IPS-20b (cell line): Measurements from ENCODE around the gene MOSPD3.
A peak's percentile ranks its signal among the peaks of the same experiment; 100 is the strongest.

Experiments
- H3K27ac ChIP-seq: one replicate; pipeline ENCODE4 v1.5.1; 2013; ENCODE audit warnings: low read length
- H3K27me3 ChIP-seq: 2 replicates; pipeline ENCODE4 v1.6.1; 2013; ENCODE audit warnings: mild to moderate bottlenecking, low read length, inconsistent platforms; ENCODE audit not compliant: insufficient read depth
- H3K36me3 ChIP-seq: 2 replicates; pipeline ENCODE4 v1.6.1; 2013; ENCODE audit warnings: low read depth, mild to moderate bottlenecking, inconsistent platforms, low read length, moderate library complexity; ENCODE audit not compliant: insufficient read depth
- H3K4me1 ChIP-seq: 2 replicates; pipeline ENCODE4 v1.6.1; 2013; ENCODE audit warnings: mild to moderate bottlenecking, control low read depth, inconsistent platforms, low read length, moderate library complexity; ENCODE audit not compliant: insufficient read depth
- H3K4me3 ChIP-seq: 2 replicates; pipeline ENCODE4 v1.5.1; 2013; ENCODE audit warnings: mild to moderate bottlenecking, low read length, inconsistent platforms
- H3K9ac ChIP-seq: 2 replicates; pipeline ENCODE4 v1.6.1; 2013; ENCODE audit warnings: low read depth, mild to moderate bottlenecking, inconsistent platforms, low read length, moderate library complexity
- H3K9me3 ChIP-seq: 2 replicates; pipeline ENCODE4 v1.6.1; 2013; ENCODE audit warnings: mild to moderate bottlenecking, low read depth, low read length, inconsistent platforms; ENCODE audit not compliant: insufficient read depth

MOSPD3 gene

GRCh38 chr7:100577507-100577906 lies 34.8 kb upstream of the MOSPD3 start:
- H3K27me3 ChIP-seq: no peaks in the 10 kb centered on the region
- H3K4me1 ChIP-seq: no peaks in the 10 kb centered on the region
- no peak overlapping the region for H3K27ac ChIP-seq
- no peak overlapping the region for H3K4me3 ChIP-seq
- H3K9me3 ChIP-seq: no peaks in the 10 kb centered on the region
- H3K9ac ChIP-seq: no peak overlapping the region
- peaks cover 56% of the 10 kb centered on the region for H3K36me3 ChIP-seq

- H3K4me1 ChIP-seq: 0 out of 2 replicates have a peak, but pooled peaks cover 2% of the 10 kb centered on the region
- no peak overlapping the region for H3K4me3 ChIP-seq
- H3K9ac ChIP-seq: no peak overlapping the region
- no peak overlapping the region for H3K27ac ChIP-seq
- H3K27me3 ChIP-seq: no peaks in the 10 kb centered on the region
- H3K9me3 ChIP-seq: no peaks in the 10 kb centered on the region
- peaks cover 57% of the 10 kb centered on the region for H3K36me3 ChIP-seq
Measured at GRCh38 chr7:100578246-100579183, 33.8 kb upstream of the MOSPD3 start.

GRCh38 chr7:100580466-100581283 lies 31.7 kb upstream of the MOSPD3 start:
- Histone ChIP-seq H3K27ac (no peak overlapping the region), H3K36me3 (peaks cover 49% of the 10 kb centered on the region), H3K4me3 (no peak overlapping the region), H3K4me1 (peaks cover 11% of the 10 kb centered on the region; the same call in 1 of the 2 replicates), H3K9me3 (no peaks in the 10 kb centered on the region), H3K9ac (no peak overlapping the region), H3K27me3 (no peaks in the 10 kb centered on the region)

DNA sequence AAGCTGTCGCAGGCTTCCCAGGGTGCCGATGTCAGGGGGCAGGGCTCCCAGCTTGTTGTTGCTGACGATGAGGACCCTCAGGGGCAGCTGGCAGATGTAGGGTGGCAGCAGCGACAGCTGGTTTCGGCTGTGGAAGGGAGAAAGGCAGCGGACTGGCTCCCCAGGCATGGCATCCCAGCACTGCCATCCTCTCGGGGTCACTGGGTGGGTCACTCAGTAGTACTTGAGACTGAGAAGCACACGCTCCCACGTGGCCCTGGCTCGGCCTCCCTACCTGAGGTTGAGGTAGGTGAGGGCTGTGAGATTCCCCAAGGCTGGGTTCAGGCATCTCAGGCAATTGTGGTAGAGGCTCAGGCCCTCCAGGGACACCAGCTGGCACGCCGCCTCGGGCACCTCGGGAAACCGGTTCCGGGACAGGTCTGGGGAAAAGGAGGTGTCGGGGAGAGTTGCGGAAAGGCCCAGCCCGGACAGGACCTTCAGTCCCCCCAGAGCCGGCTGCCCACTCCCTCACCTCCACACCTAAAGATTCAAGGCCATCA lies 30.2 kb upstream of the MOSPD3 start:
- H3K9ac ChIP-seq: no peak overlapping the region
- H3K4me3 ChIP-seq: no peak overlapping the region
- peaks cover 40% of the 10 kb centered on the region for H3K36me3 ChIP-seq
- H3K27me3 ChIP-seq: no peaks in the 10 kb centered on the region
- no peaks in the 10 kb centered on the region for H3K9me3 ChIP-seq
- peaks cover 11% of the 10 kb centered on the region; the same call in 1 of the 2 replicates for H3K4me1 ChIP-seq
- no peak overlapping the region for H3K27ac ChIP-seq

- H3K9ac ChIP-seq: no peak overlapping the region
- H3K9me3 ChIP-seq: no peaks in the 10 kb centered on the region
- no peak overlapping the region for H3K27ac ChIP-seq
- H3K27me3 ChIP-seq: no peaks in the 10 kb centered on the region
- peaks cover 40% of the 10 kb centered on the region for H3K36me3 ChIP-seq
- H3K4me3 ChIP-seq: no peak overlapping the region
- peaks cover 11% of the 10 kb centered on the region; the same call in 1 of the 2 replicates for H3K4me1 ChIP-seq
Measured at GRCh38 chr7:100582650-100583049, 29.7 kb upstream of the MOSPD3 start.

DNA sequence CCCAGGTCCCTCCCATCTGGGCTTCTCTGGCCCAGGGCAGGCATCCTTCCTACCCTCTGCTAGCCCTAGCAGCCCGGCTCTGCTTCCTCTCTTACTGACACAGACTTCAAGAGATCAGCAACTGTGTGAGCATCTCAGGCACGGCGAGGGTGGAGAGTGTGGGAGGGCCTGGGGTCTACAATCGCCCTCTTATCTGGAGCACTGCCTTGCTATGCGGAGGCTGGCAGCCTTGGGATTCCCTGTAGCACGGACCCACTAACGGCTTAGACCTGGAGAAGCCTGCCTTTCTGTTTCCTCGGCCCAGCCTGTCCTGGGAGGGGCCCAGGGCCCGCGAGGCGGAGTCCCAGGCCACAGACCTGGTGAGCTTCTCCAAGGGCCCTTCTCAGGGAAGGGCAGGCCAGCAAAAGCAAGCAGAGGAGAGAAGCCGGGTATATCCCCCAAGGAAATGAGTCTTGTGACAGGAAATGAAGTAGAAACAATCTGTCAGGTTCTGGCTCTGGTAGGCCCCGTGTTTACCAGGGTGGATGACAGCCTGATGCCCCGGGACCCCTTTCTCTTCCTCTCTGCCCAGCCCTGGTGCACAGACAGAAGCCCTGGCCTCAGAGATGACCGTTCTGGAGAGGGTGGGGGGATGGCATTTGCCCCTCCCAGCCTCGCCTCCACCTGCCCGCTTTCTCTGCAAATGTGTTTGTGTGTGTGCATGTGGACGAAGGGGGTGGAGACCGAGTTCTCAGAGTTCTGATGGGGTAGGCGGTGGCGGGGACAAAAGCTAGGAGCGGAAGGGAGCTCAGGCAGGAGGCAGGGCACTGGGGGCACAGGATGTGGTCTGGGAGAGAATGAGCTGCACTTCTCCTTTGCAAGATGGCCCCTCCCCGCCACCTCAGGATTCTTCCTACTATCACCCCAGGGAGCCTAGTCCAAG lies 28.9 kb upstream of the MOSPD3 start:
- H3K9ac ChIP-seq: peak overlapping the region; percentile 54; the same call in 1 of the 2 replicates
- no peak overlapping the region for H3K27ac ChIP-seq
- peaks cover 39% of the 10 kb centered on the region for H3K36me3 ChIP-seq
- no peaks in the 10 kb centered on the region for H3K9me3 ChIP-seq
- peak overlapping the region; percentile 13; the same call in 1 of the 2 replicates for H3K4me3 ChIP-seq
- H3K27me3 ChIP-seq: no peaks in the 10 kb centered on the region; the same call in 1 of the 2 replicates
- peaks cover 11% of the 10 kb centered on the region; the same call in 1 of the 2 replicates for H3K4me1 ChIP-seq

DNA sequence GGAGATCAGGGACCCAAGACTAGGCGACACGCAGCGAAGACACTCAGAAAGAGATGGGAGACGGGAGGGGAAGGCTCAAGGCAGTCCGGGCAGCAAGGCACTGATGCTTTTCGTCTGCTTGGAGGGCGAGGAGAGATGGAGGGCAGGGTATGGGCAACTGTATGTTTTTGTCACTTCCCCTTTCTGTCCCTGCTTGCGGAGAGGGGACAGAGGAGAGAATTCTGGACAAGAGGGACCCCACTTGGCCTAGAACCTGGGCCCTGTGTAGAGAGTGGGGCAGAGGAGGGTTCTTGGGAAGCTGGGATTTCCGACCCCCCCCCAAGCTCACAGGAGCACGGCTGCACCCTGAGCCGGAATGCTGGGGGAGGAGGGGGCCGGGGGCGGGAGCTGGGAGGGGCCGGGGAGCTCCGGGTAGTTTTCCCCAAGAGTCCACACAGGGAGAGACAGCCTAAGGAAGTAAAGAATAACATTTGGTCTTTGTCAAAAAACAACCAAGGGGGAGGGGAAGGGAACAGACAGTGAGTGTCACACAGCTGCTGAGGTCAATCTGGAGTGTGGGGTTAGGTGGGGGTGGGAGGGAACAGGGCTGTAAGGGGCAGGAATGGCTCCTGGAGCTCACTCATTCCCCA lies 28.2 kb upstream of the MOSPD3 start:
- H3K27me3 ChIP-seq: no peaks in the 10 kb centered on the region; the same call in 1 of the 2 replicates
- H3K9ac ChIP-seq: peak overlapping the region; percentile 88; the same call in 1 of the 2 replicates
- H3K36me3 ChIP-seq: peaks cover 33% of the 10 kb centered on the region
- no peak overlapping the region for H3K27ac ChIP-seq
- H3K4me1 ChIP-seq: peaks cover 11% of the 10 kb centered on the region; the same call in 1 of the 2 replicates
- peak overlapping the region; percentile 88 for H3K4me3 ChIP-seq
- H3K9me3 ChIP-seq: no peaks in the 10 kb centered on the region

DNA sequence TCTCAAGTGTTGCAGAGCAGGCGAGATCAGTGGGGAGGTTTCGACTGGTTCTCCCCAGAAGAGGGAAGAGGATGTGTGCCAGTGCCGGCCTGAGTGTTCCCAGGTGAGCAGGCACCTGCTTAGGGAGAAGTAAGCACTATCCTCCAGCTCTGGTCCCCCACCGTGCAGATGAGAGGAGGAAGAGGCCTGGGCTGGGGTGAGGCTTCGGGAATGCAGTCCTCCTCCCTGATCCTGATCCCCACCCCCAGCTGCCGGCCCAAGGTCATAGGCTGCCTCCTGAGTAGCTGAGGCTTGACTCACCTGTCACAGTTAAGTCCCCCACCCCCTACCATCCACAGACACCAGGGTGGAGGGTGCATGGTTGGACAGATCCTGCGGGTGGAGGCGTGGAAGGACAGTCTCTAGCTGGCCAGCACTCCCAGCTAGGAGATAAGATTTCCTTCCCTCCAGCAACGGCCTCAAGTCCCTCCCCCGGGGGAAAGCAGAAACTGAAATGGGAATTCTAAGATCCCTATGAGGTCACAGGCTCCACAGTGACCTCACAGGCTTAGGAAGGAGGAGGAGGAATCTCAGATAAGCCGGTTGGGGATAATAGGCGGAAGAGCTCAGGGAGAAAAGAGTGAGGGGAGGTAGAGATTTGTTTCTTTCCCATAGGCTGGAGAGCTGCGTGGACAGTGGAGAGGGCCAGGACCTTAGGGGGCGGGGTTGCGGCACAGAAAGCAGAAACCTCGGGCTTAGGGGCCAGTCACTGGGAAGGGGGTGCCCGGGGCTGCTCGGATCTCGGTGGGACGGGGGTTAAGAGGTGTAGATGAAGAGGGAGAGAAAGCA lies 27.4 kb upstream of the MOSPD3 start:
- peaks cover under 1% of the 10 kb centered on the region; the same call in 1 of the 2 replicates for H3K27me3 ChIP-seq
- H3K27ac ChIP-seq: no peak overlapping the region
- H3K4me1 ChIP-seq: peaks cover 11% of the 10 kb centered on the region; the same call in 1 of the 2 replicates
- H3K36me3 ChIP-seq: peaks cover 27% of the 10 kb centered on the region
- H3K9me3 ChIP-seq: no peaks in the 10 kb centered on the region
- peak overlapping the region; percentile 88 for H3K4me3 ChIP-seq
- H3K9ac ChIP-seq: peak overlapping the region; percentile 88; the same call in 1 of the 2 replicates

DNA sequence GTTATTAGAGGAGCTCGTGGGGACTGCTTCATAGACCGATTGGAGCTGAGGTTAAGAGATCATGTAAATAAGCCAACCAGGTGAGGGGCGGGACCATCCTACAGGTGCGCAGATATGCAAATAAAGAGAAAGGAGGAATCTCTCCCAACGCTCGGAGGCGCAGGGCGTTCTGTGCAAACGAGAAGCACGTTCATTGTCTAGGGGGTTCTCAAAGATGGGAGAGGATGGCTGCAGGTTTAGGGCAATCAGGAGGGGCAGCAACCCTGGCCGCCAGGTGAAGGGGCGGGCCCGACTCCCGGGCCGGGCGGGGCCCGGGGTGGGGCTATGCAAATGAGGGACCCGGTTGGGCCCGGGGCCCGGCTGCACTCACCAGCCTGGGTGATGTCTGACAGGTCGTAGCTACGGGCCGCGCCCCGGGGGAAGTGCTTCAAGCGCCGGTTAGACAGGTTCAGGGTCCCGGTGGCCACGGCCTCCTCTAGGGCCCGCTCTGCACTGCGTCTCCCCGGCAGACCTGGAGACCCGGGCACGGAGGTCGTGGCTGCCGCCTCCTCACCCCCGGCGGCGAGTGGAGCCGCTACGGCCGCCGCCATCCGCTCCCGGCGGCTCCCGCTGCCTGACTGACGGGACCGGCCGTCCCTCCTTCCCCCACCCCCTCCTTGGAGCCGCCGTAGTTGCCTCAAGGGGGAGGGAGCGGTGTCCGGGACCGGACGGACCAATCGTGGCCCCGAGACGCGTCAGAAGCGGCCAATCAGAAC lies 26.7 kb upstream of the MOSPD3 start, which contains the start of gene LRCH4:
Gene LRCH4 (minus strand): TSS at position 619 of the 755 bp plus-strand sequence. CDS start 29 bp downstream, at position 590.
- H3K9me3 ChIP-seq: no peaks in the 10 kb centered on the region
- H3K4me3 ChIP-seq: peak within 1 kb of the TSS; percentile 88
- H3K27me3 ChIP-seq: peaks cover 9% of the 10 kb centered on the region; the same call in 1 of the 2 replicates
- peak within 1 kb of the TSS; percentile 88; the same call in 1 of the 2 replicates for H3K9ac ChIP-seq
- H3K4me1 ChIP-seq: peaks cover 11% of the 10 kb centered on the region; the same call in 1 of the 2 replicates
- H3K27ac ChIP-seq: peak within 1 kb of the TSS; percentile 42
- peaks cover 19% of the 10 kb centered on the region for H3K36me3 ChIP-seq
